ENCODE data around the gene KRT80. TPM values are rescaled to one million over a fixed set of nuclear protein-coding genes. Genes with fewer than 3 reads are reported as not detected.

KRT80 gene
- total RNA-seq, 2 donors from 2014 or later, result 0.07 to 0.09 TPM

GRCh38 chr12:52206304-52207040 is 14.7 kb upstream of the KRT80 start:
- H3K4me1 ChIP-seq (ENCODE audit: control insufficient read depth, insufficient read depth, low read length), result no peaks in the 10 kb centered on the region
- Mint-ChIP-seq H3K9me3 (no peaks in the 10 kb centered on the region), H3K27me3 (ENCODE audit: insufficient read depth) (peaks cover 2% of the 10 kb centered on the region), H3K27ac (no peak overlapping the region), H3K4me3 (no peak overlapping the region), H3K36me3 (ENCODE audit: low read depth) (no peaks in the 10 kb centered on the region), H3K4me1 (peaks cover 2% of the 10 kb centered on the region)
- H3K27me3 ChIP-seq (ENCODE audit: control insufficient read depth, insufficient read depth, low read length, poor library complexity, severe bottlenecking), result peaks cover 3% of the 10 kb centered on the region
- WGBS, 2 experiments (ENCODE audit: insufficient coverage in 1 of 2, insufficient read length in 1 of 2), result 87 to 92% methylated on average over 4 to 9 of the region's 9 CpGs
- peak; percentile 35 for DNase-seq
- H3K36me3 ChIP-seq (ENCODE audit: control insufficient read depth, insufficient read depth, low read length), result no peaks in the 10 kb centered on the region
- no peak overlapping the region for H3K27ac ChIP-seq (ENCODE audit: low read depth, low read length)
- no peak for TF ChIP-seq CTCF (conservative IDR thresholded peaks at IDR 0.05)
- no peak overlapping the region for H3K4me3 ChIP-seq (ENCODE audit: low read length)
- no peaks in the 10 kb centered on the region for H3K9me3 ChIP-seq (ENCODE audit: control insufficient read depth, low read length)
- H3K9ac ChIP-seq (ENCODE audit: extremely low read depth, low read length, poor library complexity, severe bottlenecking), result no peak overlapping the region

GRCh38 chr12:52205612-52206303 is 13.9 kb upstream of the KRT80 start:
- Histone ChIP-seq H3K4me3 (ENCODE audit: low read length) (no peak overlapping the region), H3K4me1 (ENCODE audit: control insufficient read depth, insufficient read depth, low read length) (no peaks in the 10 kb centered on the region), H3K27me3 (ENCODE audit: control insufficient read depth, insufficient read depth, low read length, poor library complexity, severe bottlenecking) (peaks cover 3% of the 10 kb centered on the region), H3K9ac (ENCODE audit: extremely low read depth, low read length, poor library complexity, severe bottlenecking) (no peak overlapping the region), H3K27ac (ENCODE audit: low read depth, low read length) (no peak overlapping the region), H3K9me3 (ENCODE audit: control insufficient read depth, low read length) (no peaks in the 10 kb centered on the region), H3K36me3 (ENCODE audit: control insufficient read depth, insufficient read depth, low read length) (no peaks in the 10 kb centered on the region)
- peaks cover 2% of the 10 kb centered on the region for H3K4me1 Mint-ChIP-seq
- 94 to 100% methylated on average over 2 to 4 of the region's 4 CpGs for WGBS, 2 experiments (ENCODE audit: insufficient coverage in 1 of 2, insufficient read length in 1 of 2)
- H3K27ac Mint-ChIP-seq, result no peak overlapping the region
- H3K4me3 Mint-ChIP-seq, result no peak overlapping the region
- TF ChIP-seq CTCF (conservative IDR thresholded peaks at IDR 0.05), result no peak
- H3K9me3 Mint-ChIP-seq, result no peaks in the 10 kb centered on the region
- no peaks in the 10 kb centered on the region for H3K36me3 Mint-ChIP-seq (ENCODE audit: low read depth)
- peak; percentile 42 for DNase-seq
- H3K27me3 Mint-ChIP-seq (ENCODE audit: insufficient read depth), result peaks cover 2% of the 10 kb centered on the region

- 90 to 96% methylated on average over 3 to 7 of the region's 7 CpGs for WGBS, 2 experiments (ENCODE audit: insufficient coverage in 1 of 2, insufficient read length in 1 of 2)
- H3K4me1 ChIP-seq (ENCODE audit: control insufficient read depth, insufficient read depth, low read length), result no peaks in the 10 kb centered on the region
- H3K4me3 Mint-ChIP-seq, result no peak overlapping the region
- no peak overlapping the region for H3K9ac ChIP-seq (ENCODE audit: extremely low read depth, low read length, poor library complexity, severe bottlenecking)
- H3K9me3 Mint-ChIP-seq, result no peaks in the 10 kb centered on the region
- no peaks in the 10 kb centered on the region for H3K36me3 ChIP-seq (ENCODE audit: control insufficient read depth, insufficient read depth, low read length)
- peak; percentile 35 for DNase-seq
- peaks cover 3% of the 10 kb centered on the region for H3K27me3 ChIP-seq (ENCODE audit: control insufficient read depth, insufficient read depth, low read length, poor library complexity, severe bottlenecking)
- no peak overlapping the region for H3K27ac ChIP-seq (ENCODE audit: low read depth, low read length)
- peaks cover 2% of the 10 kb centered on the region for H3K27me3 Mint-ChIP-seq (ENCODE audit: insufficient read depth)
- TF ChIP-seq CTCF (conservative IDR thresholded peaks at IDR 0.05), result no peak
- H3K36me3 Mint-ChIP-seq (ENCODE audit: low read depth), result no peaks in the 10 kb centered on the region
- H3K4me3 ChIP-seq (ENCODE audit: low read length), result no peak overlapping the region
- peaks cover 2% of the 10 kb centered on the region for H3K4me1 Mint-ChIP-seq
- H3K9me3 ChIP-seq (ENCODE audit: control insufficient read depth, low read length), result no peaks in the 10 kb centered on the region
- no peak overlapping the region for H3K27ac Mint-ChIP-seq
Observed at GRCh38 chr12:52204931-52205505, 13.2 kb upstream of the KRT80 start.

All from endodermal cell (in vitro differentiated cells).